GM12878 (cell line): ENCODE measurements around the gene CARD14. TPM values are rescaled to one million over a fixed set of nuclear protein-coding genes. Genes with fewer than 3 reads are reported as not detected.
A peak's percentile ranks its signal among the peaks of the same experiment; 100 is the strongest.

ENCODE experiments used
- ATF3 ChIP-seq: IDR thresholded peaks from 2 replicates; pipeline ENCODE4 v1.6.1; 2011; ENCODE audit warnings: low read depth, mild to moderate bottlenecking, low read length, moderate library complexity, borderline replicate concordance; ENCODE audit errors: extremely low read depth
- CEBPZ ChIP-seq: fragments of 150-350 bp; IDR thresholded peaks from 2 replicates; pipeline ENCODE4 v1.6.1; 2016; ENCODE audit warnings: low read depth, low read length
- CREB1 ChIP-seq: IDR thresholded peaks from 2 replicates; pipeline ENCODE4 v1.6.1; 2012; ENCODE audit warnings: low read depth, mild to moderate bottlenecking, inconsistent platforms
- DPF2 ChIP-seq: fragments of 450-650 bp; IDR thresholded peaks from 2 replicates; pipeline ENCODE4 v1.6.1; 2017; ENCODE audit warnings: mild to moderate bottlenecking
- EGR1 ChIP-seq, 2 experiments: IDR thresholded peaks; 1 replicate in 1 of 2; 2 replicates in 1 of 2; pipeline ENCODE4 v1.6.1; 2011 to 2012; ENCODE audit warnings: low read depth in 2 of 2, low read length in 2 of 2, borderline replicate concordance in 1 of 2, mild to moderate bottlenecking in 1 of 2, moderate library complexity in 1 of 2
- GATAD2B ChIP-seq: fragments of 450-650 bp; conservative IDR thresholded peaks from 2 replicates; pipeline ENCODE4 v1.6.1; 2017; ENCODE audit warnings: low read depth, mild to moderate bottlenecking, moderate library complexity
- MEF2A ChIP-seq: IDR thresholded peaks from 2 replicates; pipeline ENCODE4 v1.6.1; 2011; ENCODE audit warnings: low read depth, mild to moderate bottlenecking, low read length, moderate library complexity; ENCODE audit not compliant: insufficient read depth
- NFYA ChIP-seq: IDR thresholded peaks from 2 replicates; pipeline ENCODE4 v1.6.1; 2011; ENCODE audit warnings: low read depth, mild to moderate bottlenecking, low read length, improper control_type of control experiment, borderline replicate concordance
- PML ChIP-seq: IDR thresholded peaks from 2 replicates; pipeline ENCODE4 v1.6.1; 2012; ENCODE audit warnings: low read length, inconsistent platforms
- PRDM15 ChIP-seq: fragments of 450-650 bp; formaldehyde crosslinking; IDR thresholded peaks from 2 replicates; pipeline ENCODE4 v1.4.0; 2020; ENCODE audit warnings: mild to moderate bottlenecking, moderate library complexity
- RB1 ChIP-seq: fragments of 450-650 bp; formaldehyde crosslinking; IDR thresholded peaks from 2 replicates; pipeline ENCODE4 v1.6.1; 2017; ENCODE audit warnings: mild to moderate bottlenecking, borderline replicate concordance
- SP1 ChIP-seq: IDR thresholded peaks from one replicate; pipeline ENCODE4 v1.6.1; 2011; ENCODE audit warnings: low read depth, low read length
- ZNF622 ChIP-seq: fragments of 450-650 bp; IDR thresholded peaks from 2 replicates; pipeline ENCODE4 v1.6.1; 2017; ENCODE audit warnings: mild to moderate bottlenecking, inconsistent platforms
- polyA plus RNA-seq, 11 experiments: library from polyadenylated mRNA; depleted of rRNA in 4 of 11; unstranded in 6 of 11; stranded (reverse) in 5 of 11; fragments of >200 nt; fragmentation: Nextera tagmentation in 4 of 11; fragmentation: Illumina TruSeq in 1 of 11; extraction: Ambion mirVana in 4 of 11; extraction: Trizol in 1 of 11; gene quantifications; 1 replicate in 1 of 11; 2 replicates in 10 of 11; pipeline versions ENCODE4 v1.2.1 to v1.2.3, GENCODE V29; 2011 to 2016; ENCODE audit warnings: inconsistent platforms in 2 of 11, missing spikeins in 2 of 11, low read depth in 1 of 11
- total RNA-seq, 4 experiments: library from RNA; depleted of rRNA in 3 of 4; stranded (reverse); fragments of >200 nt in 3 of 4; fragmentation: Illumina TruSeq in 1 of 4; extraction: Trizol in 1 of 4; gene quantifications; 2 replicates each; pipeline versions ENCODE4 v1.2.1 to v1.2.3, GENCODE V29; 2013 to 2021
- TF ChIP-seq, protein P1 (sequence below): fragments of 450-650 bp; IDR thresholded peaks from 2 replicates; pipeline ENCODE4 v1.6.1; 2018; ENCODE audit warnings: borderline replicate concordance, mild to moderate bottlenecking; ENCODE audit not compliant: partially characterized antibody
- TF ChIP-seq, protein P2 (sequence below): IDR thresholded peaks from 2 replicates; pipeline ENCODE4 v1.6.1; 2011; ENCODE audit warnings: low read depth, low read length, improper control_type of control experiment, borderline replicate concordance

CARD14 gene
- total and polyA plus RNA-seq, 10 of the 15 experiments (the other 5 are each of a cell fraction or from before 2014, with no cell fraction given): 0.08 to 0.15 TPM; not detected in 8

DNA sequence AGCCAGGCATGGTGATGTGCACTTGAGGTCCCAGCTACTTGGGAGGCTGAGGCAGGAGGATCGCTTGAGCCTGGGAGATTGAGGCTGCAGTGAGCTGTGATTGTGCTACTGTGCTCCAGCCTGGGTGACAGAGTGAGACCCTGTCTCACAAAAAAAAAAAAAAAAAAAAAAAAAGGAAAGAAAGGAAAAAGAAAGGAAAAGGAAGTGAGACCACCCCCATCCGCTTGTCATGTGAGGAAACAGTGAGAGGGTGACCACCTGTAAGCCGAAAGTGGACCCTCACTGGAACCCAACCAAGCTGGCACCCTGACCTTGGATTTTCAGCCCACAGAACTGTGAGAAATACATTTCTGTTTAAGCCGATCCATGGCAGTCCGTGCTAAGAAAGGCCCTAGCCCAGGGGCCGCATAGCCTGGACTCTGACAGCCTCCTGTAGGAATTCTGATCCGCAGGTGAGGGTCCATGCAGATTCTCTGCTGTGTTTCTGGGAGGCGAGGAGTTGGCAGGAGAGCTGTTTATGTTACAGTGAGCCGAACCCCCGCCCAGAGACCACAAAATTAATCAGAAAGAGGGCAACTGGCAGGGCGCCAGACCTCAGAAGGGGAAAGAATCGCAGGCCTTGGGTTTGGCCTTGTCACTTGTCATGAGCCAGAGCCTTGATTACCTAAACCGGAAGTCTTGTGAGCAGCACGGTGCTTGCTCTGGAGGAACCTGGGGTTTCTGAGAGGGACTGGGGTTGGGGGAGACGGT is 49.4 kb downstream of the CARD14 start (continued):
- TF ChIP-seq, protein P1, sequence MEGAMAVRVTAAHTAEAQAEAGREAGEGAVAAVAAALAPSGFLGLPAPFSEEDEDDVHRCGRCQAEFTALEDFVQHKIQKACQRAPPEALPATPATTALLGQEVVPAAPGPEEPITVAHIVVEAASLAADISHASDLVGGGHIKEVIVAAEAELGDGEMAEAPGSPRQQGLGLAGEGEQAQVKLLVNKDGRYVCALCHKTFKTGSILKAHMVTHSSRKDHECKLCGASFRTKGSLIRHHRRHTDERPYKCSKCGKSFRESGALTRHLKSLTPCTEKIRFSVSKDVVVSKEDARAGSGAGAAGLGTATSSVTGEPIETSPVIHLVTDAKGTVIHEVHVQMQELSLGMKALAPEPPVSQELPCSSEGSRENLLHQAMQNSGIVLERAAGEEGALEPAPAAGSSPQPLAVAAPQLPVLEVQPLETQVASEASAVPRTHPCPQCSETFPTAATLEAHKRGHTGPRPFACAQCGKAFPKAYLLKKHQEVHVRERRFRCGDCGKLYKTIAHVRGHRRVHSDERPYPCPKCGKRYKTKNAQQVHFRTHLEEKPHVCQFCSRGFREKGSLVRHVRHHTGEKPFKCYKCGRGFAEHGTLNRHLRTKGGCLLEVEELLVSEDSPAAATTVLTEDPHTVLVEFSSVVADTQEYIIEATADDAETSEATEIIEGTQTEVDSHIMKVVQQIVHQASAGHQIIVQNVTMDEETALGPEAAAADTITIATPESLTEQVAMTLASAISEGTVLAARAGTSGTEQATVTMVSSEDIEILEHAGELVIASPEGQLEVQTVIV: peak; percentile 3
- TF ChIP-seq ATF3: no peak
- TF ChIP-seq CREB1: 0 out of 2 replicates have a peak, but pooled peaks have one; percentile 34
- TF ChIP-seq NFYA: no peak
- 0 out of 3 replicates have a peak, but pooled peaks of 1 of the 2 experiments have one; percentile 21 for TF ChIP-seq EGR1 (IDR thresholded peaks at IDR 0.05; ENCODE audit: borderline replicate concordance in 1 of 2, low read depth in 2 of 2, low read length in 2 of 2)
- TF ChIP-seq, protein P2, sequence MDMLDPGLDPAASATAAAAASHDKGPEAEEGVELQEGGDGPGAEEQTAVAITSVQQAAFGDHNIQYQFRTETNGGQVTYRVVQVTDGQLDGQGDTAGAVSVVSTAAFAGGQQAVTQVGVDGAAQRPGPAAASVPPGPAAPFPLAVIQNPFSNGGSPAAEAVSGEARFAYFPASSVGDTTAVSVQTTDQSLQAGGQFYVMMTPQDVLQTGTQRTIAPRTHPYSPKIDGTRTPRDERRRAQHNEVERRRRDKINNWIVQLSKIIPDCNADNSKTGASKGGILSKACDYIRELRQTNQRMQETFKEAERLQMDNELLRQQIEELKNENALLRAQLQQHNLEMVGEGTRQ: no peak
- no peak for TF ChIP-seq CEBPZ
- no peak for TF ChIP-seq PRDM15 (CRISPR knock-in tag)
- no peak for TF ChIP-seq SP1
- no peak for TF ChIP-seq ZNF622
- no peak for TF ChIP-seq PML
- TF ChIP-seq GATAD2B: no peak
- TF ChIP-seq DPF2: no peak
- no peak for TF ChIP-seq MEF2A
- no peak for TF ChIP-seq RB1
